CD4-positive, alpha-beta T cell treated with Interleukin-17A for 4 hours (primary cell): Measurements from ENCODE around the gene SEMA4D.

Experiments
- DNase-seq: peaks from one replicate; pipeline ENCODE4 v3.0.0-alpha.2; 2020; ENCODE audit warnings: mixed read lengths

The SEMA4D gene

GRCh38 chr9:89363921-89364665 is 133.8 kb downstream of the SEMA4D start:
- DNase-seq: peak; percentile 2

GRCh38 chr9:89363311-89363670 is 134.6 kb downstream of the SEMA4D start:
- peak; percentile 2 for DNase-seq

GRCh38 chr9:89362647-89363310 is 135.1 kb downstream of the SEMA4D start:
- peak; percentile 3 for DNase-seq

GRCh38 chr9:89361816-89362646 is 135.9 kb downstream of the SEMA4D start:
- peak; percentile 2 for DNase-seq

- no peak for DNase-seq
Observed at GRCh38 chr9:89361031-89361430, 136.9 kb downstream of the SEMA4D start.

GRCh38 chr9:89360465-89360864 is 137.4 kb downstream of the SEMA4D start:
- DNase-seq: peak; percentile 2

GRCh38 chr9:89359751-89360261 is 138.1 kb downstream of the SEMA4D start:
- no peak for DNase-seq

GRCh38 chr9:89358985-89359384 is 138.9 kb downstream of the SEMA4D start:
- no peak for DNase-seq

GRCh38 chr9:89358376-89358916 is 139.5 kb downstream of the SEMA4D start:
- no peak for DNase-seq

GRCh38 chr9:89357331-89358197 is 140.3 kb downstream of the SEMA4D start:
- no peak for DNase-seq

GRCh38 chr9:89356782-89357181 is 141.1 kb downstream of the SEMA4D start:
- no peak for DNase-seq

- no peak for DNase-seq
Observed at GRCh38 chr9:89354471-89354870, 143.4 kb downstream of the SEMA4D start.

- no peak for DNase-seq
Observed at GRCh38 chr9:89353989-89354388, 143.9 kb downstream of the SEMA4D start.

GRCh38 chr9:89352874-89353649 is 144.9 kb downstream of the SEMA4D start:
- DNase-seq: no peak

- DNase-seq: no peak
Observed at GRCh38 chr9:89352451-89352850, 145.5 kb downstream of the SEMA4D start.

GRCh38 chr9:89351584-89352300 is 146.2 kb downstream of the SEMA4D start:
- no peak for DNase-seq

- no peak for DNase-seq
Observed at GRCh38 chr9:89350988-89351557, 146.8 kb downstream of the SEMA4D start.

GRCh38 chr9:89349607-89350006 is 148.3 kb downstream of the SEMA4D start:
- no peak for DNase-seq

- no peak for DNase-seq
Observed at GRCh38 chr9:89347651-89348050, 150.3 kb downstream of the SEMA4D start.

- DNase-seq: no peak
Observed at GRCh38 chr9:89346696-89347095, 151.2 kb downstream of the SEMA4D start.
